LHCN-M2 (cell line): ENCODE measurements around the gene TRIO. TPM values are rescaled to one million over a fixed set of nuclear protein-coding genes. Genes with fewer than 3 reads are reported as not detected.

ENCODE experiments used
- DNase-seq: peaks from one replicate; pipeline ENCODE4 v3.0.0-alpha.2; 2012; ENCODE audit warnings: low read depth
- total RNA-seq: library from RNA; depleted of rRNA; stranded (reverse); fragments of >200 nt; gene quantifications from 2 replicates; pipeline ENCODE4 v1.2.3, GENCODE V29; 2014

Gene TRIO
- total RNA-seq, 1 experiment from 2014 or later, result 168 TPM

GRCh38 chr5:14476786-14477435 is 333.8 kb downstream of the TRIO start:
- peak; percentile 71 for DNase-seq

- DNase-seq, result no peak
Measured at GRCh38 chr5:14479143-14479696, 336.1 kb downstream of the TRIO start.

- DNase-seq, result no peak
Measured at GRCh38 chr5:14481349-14481748, 338.2 kb downstream of the TRIO start.

- no peak for DNase-seq
Measured at GRCh38 chr5:14482085-14482484, 338.9 kb downstream of the TRIO start.

GRCh38 chr5:14483504-14484157 is 340.5 kb downstream of the TRIO start:
- no peak for DNase-seq

GRCh38 chr5:14486486-14486885 is 343.3 kb downstream of the TRIO start:
- no peak for DNase-seq

- no peak for DNase-seq
Measured at GRCh38 chr5:14486996-14487896, 344.1 kb downstream of the TRIO start.

- no peak for DNase-seq
Measured at GRCh38 chr5:14487897-14488570, 344.9 kb downstream of the TRIO start.

GRCh38 chr5:14488709-14489108 is 345.6 kb downstream of the TRIO start:
- no peak for DNase-seq

GRCh38 chr5:14489643-14490042 is 346.5 kb downstream of the TRIO start:
- no peak for DNase-seq

- peak; percentile 48 for DNase-seq
Measured at GRCh38 chr5:14490309-14490711, 347.2 kb downstream of the TRIO start.

GRCh38 chr5:14491015-14491915 is 348.1 kb downstream of the TRIO start:
- DNase-seq, result peak; percentile 61

- DNase-seq, result no peak
Measured at GRCh38 chr5:14492331-14492964, 349.3 kb downstream of the TRIO start.

- DNase-seq, result no peak
Measured at GRCh38 chr5:14495301-14495700, 352.2 kb downstream of the TRIO start.

- DNase-seq, result no peak
Measured at GRCh38 chr5:14497311-14497710, 354.2 kb downstream of the TRIO start.

GRCh38 chr5:14501353-14502293 is 358.5 kb downstream of the TRIO start:
- peak; percentile 33 for DNase-seq

- DNase-seq, result no peak
Measured at GRCh38 chr5:14502294-14502690, 359.1 kb downstream of the TRIO start.

GRCh38 chr5:14503017-14503680 is 360.0 kb downstream of the TRIO start:
- DNase-seq, result peak; percentile 24
